CD14-positive monocyte (primary cell): Measurements from ENCODE around the gene PDCD4. TPM values are rescaled to one million over a fixed set of nuclear protein-coding genes. Genes with fewer than 3 reads are reported as not detected.

Source experiments
- DNase-seq, 3 donors: peaks; one replicate each; pipeline ENCODE4 v3.0.0-alpha.2; 2011 to 2022
- H2AFZ ChIP-seq: 2 replicates; pipeline ENCODE4 v1.6.0; 2012; ENCODE audit warnings: mild to moderate bottlenecking, low read depth, low read length, inconsistent platforms; ENCODE audit not compliant: insufficient read depth, poor library complexity, severe bottlenecking
- H3K27ac ChIP-seq, 2 donors: 1 replicate in 1 of 2; 2 replicates in 1 of 2; pipeline ENCODE4 v1.5.1; 2012 to 2013; ENCODE audit warnings: low read length in 2 of 2, control low read depth in 1 of 2, inconsistent platforms in 1 of 2, low read depth in 1 of 2, mild to moderate bottlenecking in 1 of 2
- H3K27me3 ChIP-seq, 2 donors: one replicate each; pipeline versions ENCODE4 v1.6.0 to v1.6.1; 2011 to 2013; ENCODE audit warnings: low read length in 2 of 2; ENCODE audit not compliant: control insufficient read depth in 2 of 2, insufficient read depth in 2 of 2
- H3K36me3 ChIP-seq, 2 donors: replicated peaks in 1 of 2; 1 replicate in 1 of 2; 2 replicates in 1 of 2; pipeline versions ENCODE4 v1.5.1 to v1.6.1; 2012 to 2013; ENCODE audit warnings: low read length in 2 of 2, control low read depth in 1 of 2, inconsistent platforms in 1 of 2, mild to moderate bottlenecking in 1 of 2; ENCODE audit not compliant: insufficient read depth in 2 of 2, control insufficient read depth in 1 of 2
- H3K4me1 ChIP-seq, 2 donors: 1 replicate in 1 of 2; 2 replicates in 1 of 2; pipeline versions ENCODE4 v1.5.1 to v1.6.1; 2012 to 2013; ENCODE audit warnings: low read length in 2 of 2, control low read depth in 1 of 2, inconsistent platforms in 1 of 2, mild to moderate bottlenecking in 1 of 2, moderate library complexity in 1 of 2; ENCODE audit not compliant: insufficient read depth in 2 of 2, control insufficient read depth in 1 of 2
- H3K4me2 ChIP-seq: replicated peaks from 2 replicates; pipeline ENCODE3; 2012; ENCODE audit warnings: low read length, moderate library complexity, mild to moderate bottlenecking; ENCODE audit not compliant: poor library complexity, severe bottlenecking; ENCODE audit errors: extremely low read depth
- H3K4me3 ChIP-seq, 3 experiments: fragments of 200-600 bp in 1 of 3; sonication (generic) in 1 of 3; replicated peaks in 1 of 3; 1 replicate in 2 of 3; 2 replicates in 1 of 3; pipeline ENCODE4 v1.5.1; 2011 to 2013; ENCODE audit warnings: low read length in 3 of 3, mild to moderate bottlenecking in 3 of 3, control low read depth in 2 of 3, low read depth in 2 of 3, inconsistent platforms in 1 of 3, moderate library complexity in 1 of 3
- H3K79me2 ChIP-seq: 2 replicates; pipeline ENCODE4 v1.6.0; 2012; ENCODE audit warnings: mild to moderate bottlenecking, control low read depth, inconsistent platforms, low read length, moderate library complexity; ENCODE audit not compliant: insufficient read depth
- H3K9ac ChIP-seq: 2 replicates; pipeline ENCODE4 v1.6.0; 2017; ENCODE audit warnings: low read length, mild to moderate bottlenecking; ENCODE audit not compliant: insufficient read depth, poor library complexity, severe bottlenecking
- H3K9me3 ChIP-seq, 2 donors: replicated peaks in 1 of 2; 1 replicate in 1 of 2; 2 replicates in 1 of 2; pipeline versions ENCODE4 v1.5.1 to v1.6.1; 2012 to 2013; ENCODE audit warnings: low read length in 2 of 2, control low read depth in 1 of 2; ENCODE audit not compliant: control insufficient read depth in 1 of 2, insufficient read depth in 1 of 2
- H4K20me1 ChIP-seq: 2 replicates; pipeline ENCODE4 v1.6.0; 2012; ENCODE audit warnings: mild to moderate bottlenecking, low read length, control low read depth, moderate library complexity; ENCODE audit not compliant: insufficient read depth
- H3K27ac Mint-ChIP-seq, 7 donors: one replicate each; pipeline ENCODE4 v1.8.0; 2020; ENCODE audit warnings: mild to moderate bottlenecking in 7 of 7, mixed read lengths in 7 of 7, moderate library complexity in 6 of 7, inconsistent platforms in 2 of 7
- H3K27me3 Mint-ChIP-seq, 3 donors: one replicate each; pipeline ENCODE4 v1.8.0; 2021 to 2022; ENCODE audit warnings: low read depth in 3 of 3, mild to moderate bottlenecking in 3 of 3, mixed read lengths in 3 of 3, moderate library complexity in 3 of 3, inconsistent platforms in 1 of 3
- H3K36me3 Mint-ChIP-seq, 2 donors: one replicate each; pipeline ENCODE4 v1.8.0; 2020; ENCODE audit warnings: mixed read lengths in 2 of 2, inconsistent platforms in 1 of 2, mild to moderate bottlenecking in 1 of 2
- H3K4me1 Mint-ChIP-seq: one replicate; pipeline ENCODE4 v1.8.0; 2020; ENCODE audit warnings: mild to moderate bottlenecking, mixed read lengths
- H3K4me3 Mint-ChIP-seq, 2 donors: one replicate each; pipeline ENCODE4 v1.8.0; 2020; ENCODE audit warnings: mild to moderate bottlenecking in 2 of 2, mixed read lengths in 2 of 2, moderate library complexity in 1 of 2
- H3K9me3 Mint-ChIP-seq, 7 donors: one replicate each; pipeline ENCODE4 v1.8.0; 2020 to 2022; ENCODE audit warnings: mixed read lengths in 7 of 7, mild to moderate bottlenecking in 6 of 7, moderate library complexity in 6 of 7, inconsistent platforms in 2 of 7
- WGBS: methylation state at CpG from one replicate; pipeline ENCODE4 v1.1.5; 2013; ENCODE audit warnings: missing lambda C conversion rate; ENCODE audit not compliant: insufficient coverage; 5-methylcytosine and 5-hydroxymethylcytosine counted together
- intact Hi-C, 2 donors: fragments of 100-400 bp; cut with micrococcal nuclease; formaldehyde crosslinking; loops; one replicate each; pipeline versions ENCODE4 v1.15.0 to v1.15.1; 2023
- polyA plus RNA-seq, 3 donors: library from polyadenylated mRNA; depleted of rRNA in 1 of 3; unstranded in 2 of 3; stranded (reverse) in 1 of 3; fragments of 300-500 nt in 2 of 3; fragments of >200 nt in 1 of 3; fragmentation: Illumina TruSeq in 2 of 3; gene quantifications; 1 replicate in 2 of 3; 2 replicates in 1 of 3; pipeline ENCODE4 v1.2.3, GENCODE V29; 2012 to 2021
- TF ChIP-seq, protein P1 (sequence below): fragments of 200-600 bp; IDR thresholded peaks from one replicate; pipeline ENCODE4 v1.8.0; 2022; ENCODE audit warnings: antibody characterized with exemption, mild to moderate bottlenecking

PDCD4 gene
- polyA plus RNA-seq, 3 donors: 39.8 to 53.4 (median 48.6) TPM

DNA sequence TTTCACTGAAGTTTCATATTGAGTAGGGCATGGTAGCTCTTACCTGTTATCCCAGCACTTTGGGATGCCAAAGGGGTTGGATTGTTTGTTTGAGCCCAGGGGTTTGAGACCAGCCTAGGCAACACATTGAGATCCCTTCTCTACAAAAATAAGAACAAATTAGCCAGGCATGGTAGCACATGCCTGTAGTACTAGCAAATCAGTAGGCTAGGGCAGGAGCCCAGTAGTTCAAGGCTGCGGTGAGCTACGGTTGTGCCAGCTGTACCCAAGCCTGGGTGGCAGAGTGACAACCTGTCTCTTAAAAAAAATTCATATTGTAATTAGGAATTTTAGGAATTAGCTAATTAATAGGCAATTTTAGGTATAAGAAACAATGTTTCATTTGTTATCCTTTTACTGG, 29.3 kb downstream of the PDCD4 start:
- H3K4me1 ChIP-seq: no peaks in the 10 kb centered on the region
- no peak overlapping the region for H3K9ac ChIP-seq
- H3K9me3 ChIP-seq: no peaks in the 10 kb centered on the region
- DNase-seq: no peak
- H4K20me1 ChIP-seq: peaks cover 52% of the 10 kb centered on the region
- 100% methylated on average over 1 of the region's 2 CpGs for WGBS
- H3K4me2 ChIP-seq: no peak overlapping the region
- TF ChIP-seq, protein P1, sequence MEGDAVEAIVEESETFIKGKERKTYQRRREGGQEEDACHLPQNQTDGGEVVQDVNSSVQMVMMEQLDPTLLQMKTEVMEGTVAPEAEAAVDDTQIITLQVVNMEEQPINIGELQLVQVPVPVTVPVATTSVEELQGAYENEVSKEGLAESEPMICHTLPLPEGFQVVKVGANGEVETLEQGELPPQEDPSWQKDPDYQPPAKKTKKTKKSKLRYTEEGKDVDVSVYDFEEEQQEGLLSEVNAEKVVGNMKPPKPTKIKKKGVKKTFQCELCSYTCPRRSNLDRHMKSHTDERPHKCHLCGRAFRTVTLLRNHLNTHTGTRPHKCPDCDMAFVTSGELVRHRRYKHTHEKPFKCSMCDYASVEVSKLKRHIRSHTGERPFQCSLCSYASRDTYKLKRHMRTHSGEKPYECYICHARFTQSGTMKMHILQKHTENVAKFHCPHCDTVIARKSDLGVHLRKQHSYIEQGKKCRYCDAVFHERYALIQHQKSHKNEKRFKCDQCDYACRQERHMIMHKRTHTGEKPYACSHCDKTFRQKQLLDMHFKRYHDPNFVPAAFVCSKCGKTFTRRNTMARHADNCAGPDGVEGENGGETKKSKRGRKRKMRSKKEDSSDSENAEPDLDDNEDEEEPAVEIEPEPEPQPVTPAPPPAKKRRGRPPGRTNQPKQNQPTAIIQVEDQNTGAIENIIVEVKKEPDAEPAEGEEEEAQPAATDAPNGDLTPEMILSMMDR: no peak
- no peaks in the 10 kb centered on the region for H3K9me3 Mint-ChIP-seq
- H2AFZ ChIP-seq: no peak overlapping the region
- H3K27me3 Mint-ChIP-seq: no peaks in the 10 kb centered on the region
- H3K36me3 ChIP-seq: peaks cover 55 to 82% of the 10 kb centered on the region in 2 donors
- H3K27ac Mint-ChIP-seq: peak overlapping the region in 4 of 7 donors; percentile 23 to 85 (median 34)
- intact Hi-C loops: no loop called here
- H3K4me1 Mint-ChIP-seq: peaks cover 10% of the 10 kb centered on the region
- no peak overlapping the region for H3K27ac ChIP-seq
- H3K27me3 ChIP-seq: no peaks in the 10 kb centered on the region
- no peak overlapping the region for H3K4me3 ChIP-seq
- no peak overlapping the region for H3K4me3 Mint-ChIP-seq
- H3K36me3 Mint-ChIP-seq: peaks cover 71 to 78% of the 10 kb centered on the region in 2 donors
- peaks cover 2% of the 10 kb centered on the region for H3K79me2 ChIP-seq

DNA sequence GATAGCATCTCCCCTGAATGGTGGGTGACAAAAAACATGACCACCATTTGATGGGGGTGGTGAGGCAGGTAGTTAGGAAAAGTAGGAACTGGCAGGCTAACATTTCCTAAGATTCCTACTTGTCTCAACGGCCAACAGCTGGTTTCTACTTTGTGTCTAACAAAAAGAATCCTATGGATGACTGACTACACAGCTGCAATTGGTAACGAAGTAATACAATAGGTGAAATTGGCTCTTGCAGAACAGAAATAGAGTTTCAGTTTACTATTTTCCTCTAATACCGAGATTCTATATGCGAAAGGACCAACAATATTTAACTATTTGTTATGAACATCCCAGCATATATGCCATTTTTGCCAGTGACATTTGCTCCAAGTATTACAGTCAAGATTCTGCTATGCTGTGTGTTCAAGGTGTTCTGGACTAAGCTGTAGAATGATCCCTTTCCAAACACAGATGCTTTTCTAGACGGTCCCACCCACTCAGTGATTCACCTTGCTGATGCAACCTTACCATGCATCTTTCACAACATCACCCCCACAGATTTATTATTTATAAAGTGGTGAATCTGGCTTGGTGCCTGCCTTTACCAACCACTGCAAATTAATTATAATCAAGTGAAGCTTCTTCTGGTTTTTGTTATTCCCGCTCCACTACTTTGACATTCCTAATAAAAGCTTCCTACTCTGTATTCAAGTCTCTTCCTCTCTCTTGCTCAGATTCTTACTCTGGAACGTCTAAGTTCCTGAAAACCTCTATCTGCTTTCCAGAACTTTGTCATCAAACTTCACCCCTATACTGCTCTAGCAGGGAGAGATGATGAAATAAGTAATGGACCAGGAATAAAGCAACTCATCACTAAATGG, 30.5 kb downstream of the PDCD4 start:
- DNase-seq: peak; percentile 14 to 32 (median 21)
- Histone ChIP-seq H3K27ac (peak overlapping the region in 1 of 2 donors; percentile 3), H2AFZ (no peak overlapping the region), H3K36me3 (peaks cover 48 to 79% of the 10 kb centered on the region in 2 donors), H4K20me1 (peaks cover 44% of the 10 kb centered on the region), H3K9me3 (no peaks in the 10 kb centered on the region), H3K4me3 (no peak overlapping the region), H3K4me1 (no peaks in the 10 kb centered on the region), H3K4me2 (no peak overlapping the region), H3K79me2 (no peaks in the 10 kb centered on the region), H3K9ac (no peak overlapping the region), H3K27me3 (no peaks in the 10 kb centered on the region)
- 100% methylated on average over 1 of the region's 7 CpGs for WGBS
- intact Hi-C loops: no loop called here
- H3K9me3 Mint-ChIP-seq: no peaks in the 10 kb centered on the region
- H3K36me3 Mint-ChIP-seq: peaks cover 60 to 74% of the 10 kb centered on the region in 2 donors
- H3K27me3 Mint-ChIP-seq: no peaks in the 10 kb centered on the region
- H3K4me1 Mint-ChIP-seq: peaks cover 8% of the 10 kb centered on the region
- peak overlapping the region in 2 of 7 donors; percentile 7 to 32 for H3K27ac Mint-ChIP-seq
- no peak overlapping the region for H3K4me3 Mint-ChIP-seq
- TF ChIP-seq, protein P1: no peak
